Measurements from ENCODE around the gene TOP2B. TPM values are rescaled to one million over a fixed set of nuclear protein-coding genes. Genes with fewer than 3 reads are reported as not detected.

The TOP2B gene
- total and polyA plus RNA-seq, 4 donors: 211 to 331 (median 254) TPM

DNA sequence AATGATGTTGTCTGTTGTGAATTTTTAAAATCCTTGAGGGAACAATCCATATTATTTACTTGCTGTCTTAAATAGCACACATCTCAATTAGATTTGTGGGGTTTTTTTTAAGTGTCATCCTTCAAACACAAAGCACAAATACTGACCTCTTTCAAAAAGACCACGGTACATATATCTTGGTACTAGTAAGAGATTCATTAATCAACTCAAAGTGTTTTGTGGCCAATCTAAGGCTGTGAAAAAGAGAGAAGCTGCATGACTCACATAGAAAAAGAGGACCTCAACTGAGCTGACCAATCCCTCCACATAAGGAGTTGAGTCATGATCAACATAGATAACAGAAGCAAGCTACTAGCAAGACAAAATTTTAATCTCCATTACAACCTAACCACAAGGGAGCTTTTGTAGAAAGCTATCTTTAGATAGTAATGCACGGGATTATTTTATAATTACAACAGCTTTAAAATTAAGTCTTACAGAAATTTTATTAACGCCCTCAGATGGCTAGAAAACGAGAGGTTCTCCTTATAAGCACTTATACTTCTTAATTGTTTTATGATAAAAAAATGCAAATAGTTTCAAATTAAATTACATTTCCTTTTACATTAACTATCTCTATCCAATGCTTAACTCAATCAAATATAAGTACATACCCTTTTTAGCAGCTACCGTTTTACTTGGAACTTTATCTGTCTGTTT, 60.5 kb downstream of the TOP2B start:
- Histone ChIP-seq H3K9me3 (ENCODE audit: control insufficient read depth, insufficient read depth, low read length) (no peaks in the 10 kb centered on the region), H3K27me3 (ENCODE audit: control insufficient read depth, insufficient read depth, low read length) (no peaks in the 10 kb centered on the region), H3K4me1 (ENCODE audit: control insufficient read depth, insufficient read depth, low read length) (no peaks in the 10 kb centered on the region), H3K4me3 (ENCODE audit: low read depth, low read length) (no peak overlapping the region), H3K27ac (ENCODE audit: low read depth, low read length) (no peak overlapping the region), H3K36me3 (ENCODE audit: control insufficient read depth, insufficient read depth, low read length) (peaks cover 3% of the 10 kb centered on the region)
- WGBS (ENCODE audit: insufficient coverage): no CpG with 5 or more reads among the region's 5 CpGs
- DNase-seq (ENCODE audit: low read depth in 4 of 6, low spot score in 6 of 6): peak in 1 of 6 donors; percentile 48

DNA sequence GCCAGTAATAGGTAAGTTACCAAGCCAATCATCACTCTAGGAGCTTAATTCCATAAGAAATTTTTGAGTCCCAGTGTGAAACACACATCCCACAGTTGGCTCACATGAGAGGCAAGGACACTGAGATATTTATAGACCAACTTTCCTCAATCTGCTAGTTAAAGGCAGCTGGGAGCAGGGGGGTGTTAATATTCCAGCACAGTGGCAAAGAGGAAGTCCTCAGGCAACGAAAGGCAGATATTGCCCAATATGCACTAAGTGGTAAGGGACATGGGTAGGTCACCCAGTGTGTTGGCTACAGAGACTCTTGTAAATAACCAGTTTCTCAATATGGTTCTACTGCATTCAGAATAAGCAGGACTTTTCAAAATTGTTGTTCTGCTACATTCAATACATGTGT, 61.0 kb downstream of the TOP2B start:
- Histone ChIP-seq H3K4me3 (ENCODE audit: low read depth, low read length) (no peak overlapping the region), H3K36me3 (ENCODE audit: control insufficient read depth, insufficient read depth, low read length) (peaks cover 3% of the 10 kb centered on the region), H3K27ac (ENCODE audit: low read depth, low read length) (no peak overlapping the region), H3K27me3 (ENCODE audit: control insufficient read depth, insufficient read depth, low read length) (no peaks in the 10 kb centered on the region), H3K9me3 (ENCODE audit: control insufficient read depth, insufficient read depth, low read length) (no peaks in the 10 kb centered on the region), H3K4me1 (ENCODE audit: control insufficient read depth, insufficient read depth, low read length) (no peaks in the 10 kb centered on the region)
- no CpG with 5 or more reads among the region's 1 CpG for WGBS (ENCODE audit: insufficient coverage)
- DNase-seq (ENCODE audit: low read depth in 4 of 6, low spot score in 6 of 6): no peak

DNA sequence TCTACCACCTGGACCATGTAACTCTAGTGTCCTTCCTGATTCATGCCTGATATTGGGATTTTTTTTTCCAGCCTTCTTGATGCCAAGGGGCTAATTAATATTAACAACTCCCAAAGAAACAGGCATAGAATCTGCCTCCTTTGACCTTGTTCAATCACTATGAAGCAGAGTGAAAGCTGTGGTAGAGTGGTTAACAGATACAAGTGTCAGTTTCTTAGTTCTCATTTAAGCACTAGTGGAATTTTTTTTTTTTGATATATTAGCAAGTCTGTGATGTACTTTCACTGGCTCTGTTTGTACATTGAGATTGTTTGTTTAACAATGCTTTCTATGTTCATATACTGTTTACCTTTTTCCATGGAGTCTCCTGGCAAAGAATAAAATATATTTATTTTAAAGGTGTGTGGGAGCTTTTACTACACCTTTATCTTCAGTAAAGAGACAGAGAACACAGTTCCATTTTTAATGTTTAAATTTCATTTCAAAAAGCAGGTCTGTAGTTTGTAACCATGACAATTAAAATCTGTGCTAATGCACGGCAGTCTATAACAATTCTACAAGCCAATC, 67.1 kb downstream of the TOP2B start:
- no peaks in the 10 kb centered on the region for H3K4me1 ChIP-seq (ENCODE audit: control insufficient read depth, insufficient read depth, low read length)
- no peaks in the 10 kb centered on the region for H3K9me3 ChIP-seq (ENCODE audit: control insufficient read depth, insufficient read depth, low read length)
- no peak overlapping the region for H3K4me3 ChIP-seq (ENCODE audit: low read depth, low read length)
- DNase-seq (ENCODE audit: low read depth in 4 of 6, low spot score in 6 of 6): no peak
- no peak overlapping the region for H3K27ac ChIP-seq (ENCODE audit: low read depth, low read length)
- WGBS (ENCODE audit: insufficient coverage): no CpG with 5 or more reads among the region's 1 CpG
- H3K36me3 ChIP-seq (ENCODE audit: control insufficient read depth, insufficient read depth, low read length): no peaks in the 10 kb centered on the region
- H3K27me3 ChIP-seq (ENCODE audit: control insufficient read depth, insufficient read depth, low read length): no peaks in the 10 kb centered on the region

DNA sequence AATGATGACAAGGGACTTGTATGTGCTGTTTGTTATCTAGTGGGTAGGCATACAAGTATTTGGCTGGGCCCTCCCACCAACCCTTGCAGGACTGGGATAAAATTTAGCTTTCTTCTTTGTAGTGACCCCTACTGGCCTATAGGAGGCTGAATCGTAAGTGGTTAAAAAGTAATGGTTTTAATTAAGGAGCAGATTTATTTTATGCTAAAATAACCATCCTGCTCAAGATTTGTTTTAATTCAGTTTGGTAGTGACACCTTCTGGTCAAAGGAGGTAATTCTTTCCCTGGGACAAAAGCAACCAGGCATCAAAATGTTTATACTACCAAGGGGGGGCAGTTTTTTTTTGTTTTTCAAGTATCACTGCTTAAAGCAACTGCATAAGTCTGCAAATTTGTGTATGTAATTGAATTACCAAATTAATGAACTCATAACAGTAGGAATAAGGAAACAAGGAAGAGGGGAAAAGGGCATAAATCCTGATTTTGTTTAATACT, 70.7 kb downstream of the TOP2B start:
- Histone ChIP-seq H3K9me3 (ENCODE audit: control insufficient read depth, insufficient read depth, low read length) (no peaks in the 10 kb centered on the region), H3K27ac (ENCODE audit: low read depth, low read length) (no peak overlapping the region), H3K27me3 (ENCODE audit: control insufficient read depth, insufficient read depth, low read length) (no peaks in the 10 kb centered on the region), H3K4me1 (ENCODE audit: control insufficient read depth, insufficient read depth, low read length) (no peaks in the 10 kb centered on the region), H3K36me3 (ENCODE audit: control insufficient read depth, insufficient read depth, low read length) (no peaks in the 10 kb centered on the region), H3K4me3 (ENCODE audit: low read depth, low read length) (no peak overlapping the region)
- DNase-seq (ENCODE audit: low read depth in 4 of 6, low spot score in 6 of 6): peak; percentile 45 to 91 (median 56)
- no CpG with 5 or more reads among the region's 1 CpG for WGBS (ENCODE audit: insufficient coverage)

DNA sequence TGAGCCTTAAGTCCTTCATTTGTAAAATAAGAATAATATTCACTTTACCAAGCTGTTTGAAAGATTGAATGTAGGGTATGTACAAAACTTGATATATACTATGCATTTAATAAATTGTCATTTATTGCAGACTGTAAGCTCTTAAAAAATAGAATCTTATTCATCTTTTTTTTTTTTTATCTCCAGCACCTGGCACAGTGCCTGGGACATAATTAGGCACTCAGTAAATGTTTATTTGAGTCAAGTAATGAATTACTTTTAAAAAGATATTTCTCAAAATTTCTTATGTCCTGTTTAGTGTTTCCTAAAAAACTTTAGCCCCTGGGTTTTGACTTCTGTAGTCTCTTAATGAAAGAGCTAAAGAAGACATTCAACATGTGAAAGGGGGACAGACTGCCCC, 71.7 kb downstream of the TOP2B start:
- Histone ChIP-seq H3K27me3 (ENCODE audit: control insufficient read depth, insufficient read depth, low read length) (no peaks in the 10 kb centered on the region), H3K9me3 (ENCODE audit: control insufficient read depth, insufficient read depth, low read length) (no peaks in the 10 kb centered on the region), H3K4me3 (ENCODE audit: low read depth, low read length) (no peak overlapping the region), H3K27ac (ENCODE audit: low read depth, low read length) (no peak overlapping the region), H3K4me1 (ENCODE audit: control insufficient read depth, insufficient read depth, low read length) (no peaks in the 10 kb centered on the region), H3K36me3 (ENCODE audit: control insufficient read depth, insufficient read depth, low read length) (no peaks in the 10 kb centered on the region)
- DNase-seq (ENCODE audit: low read depth in 4 of 6, low spot score in 6 of 6): no peak

DNA sequence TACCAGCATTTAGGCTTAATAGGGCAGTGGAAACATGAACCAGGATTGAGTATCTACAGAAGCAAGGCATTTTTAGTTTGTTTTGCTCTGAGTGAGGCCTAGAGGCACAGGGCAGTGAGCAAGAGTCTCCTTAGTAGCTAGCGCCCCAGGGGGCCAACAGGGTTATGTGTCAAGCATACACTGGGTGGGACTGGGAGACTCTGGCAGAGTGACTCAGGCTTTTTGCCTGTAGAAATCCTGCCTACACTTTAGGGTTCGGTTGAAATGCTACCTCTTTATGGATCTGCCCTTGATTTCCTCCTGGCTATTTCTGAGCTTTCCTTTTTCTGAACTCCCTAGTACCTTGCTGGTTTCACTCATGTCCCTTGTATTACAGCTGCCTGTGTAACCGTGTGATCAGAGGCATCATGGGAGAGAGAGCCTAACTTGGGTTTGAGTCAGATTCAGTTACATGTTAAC, 72.2 kb downstream of the TOP2B start:
- Histone ChIP-seq H3K4me1 (ENCODE audit: control insufficient read depth, insufficient read depth, low read length) (no peaks in the 10 kb centered on the region), H3K27ac (ENCODE audit: low read depth, low read length) (no peak overlapping the region), H3K27me3 (ENCODE audit: control insufficient read depth, insufficient read depth, low read length) (no peaks in the 10 kb centered on the region), H3K9me3 (ENCODE audit: control insufficient read depth, insufficient read depth, low read length) (no peaks in the 10 kb centered on the region), H3K36me3 (ENCODE audit: control insufficient read depth, insufficient read depth, low read length) (no peaks in the 10 kb centered on the region), H3K4me3 (ENCODE audit: low read depth, low read length) (no peak overlapping the region)
- WGBS (ENCODE audit: insufficient coverage): 91% methylated on average over 2 of the region's 3 CpGs
- DNase-seq (ENCODE audit: low read depth in 4 of 6, low spot score in 6 of 6): peak in 1 of 6 donors; percentile 20

DNA sequence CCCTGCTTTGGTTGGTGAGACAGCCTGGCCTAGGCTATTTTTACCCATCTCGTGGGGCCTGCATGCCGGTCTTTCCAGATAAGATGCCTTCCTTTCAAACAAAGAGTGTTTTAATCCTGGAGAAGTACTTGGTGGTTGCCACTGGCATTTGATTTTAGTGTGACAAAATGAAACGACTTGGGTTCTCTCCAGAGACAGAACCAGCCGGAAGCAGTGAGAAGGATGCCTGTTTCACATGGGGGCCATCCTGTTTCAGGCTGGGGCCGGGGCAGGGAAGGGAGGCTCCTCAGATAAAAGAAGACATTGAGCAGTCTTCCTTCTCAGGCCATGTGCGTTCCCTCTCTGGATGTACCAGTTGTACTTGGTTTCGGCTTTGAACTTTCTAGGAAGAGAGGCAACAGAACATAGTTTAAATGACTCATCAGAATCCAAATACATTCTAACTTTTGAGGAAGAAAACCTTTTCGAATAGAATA, 74.9 kb downstream of the TOP2B start:
- no peaks in the 10 kb centered on the region for H3K4me1 ChIP-seq (ENCODE audit: control insufficient read depth, insufficient read depth, low read length)
- no peak overlapping the region for H3K4me3 ChIP-seq (ENCODE audit: low read depth, low read length)
- H3K36me3 ChIP-seq (ENCODE audit: control insufficient read depth, insufficient read depth, low read length): no peaks in the 10 kb centered on the region
- no peak overlapping the region for H3K27ac ChIP-seq (ENCODE audit: low read depth, low read length)
- H3K9me3 ChIP-seq (ENCODE audit: control insufficient read depth, insufficient read depth, low read length): no peaks in the 10 kb centered on the region
- 71% methylated on average over 3 of the region's 8 CpGs for WGBS (ENCODE audit: insufficient coverage)
- DNase-seq (ENCODE audit: low read depth in 4 of 6, low spot score in 6 of 6): no peak
- H3K27me3 ChIP-seq (ENCODE audit: control insufficient read depth, insufficient read depth, low read length): no peaks in the 10 kb centered on the region

DNA sequence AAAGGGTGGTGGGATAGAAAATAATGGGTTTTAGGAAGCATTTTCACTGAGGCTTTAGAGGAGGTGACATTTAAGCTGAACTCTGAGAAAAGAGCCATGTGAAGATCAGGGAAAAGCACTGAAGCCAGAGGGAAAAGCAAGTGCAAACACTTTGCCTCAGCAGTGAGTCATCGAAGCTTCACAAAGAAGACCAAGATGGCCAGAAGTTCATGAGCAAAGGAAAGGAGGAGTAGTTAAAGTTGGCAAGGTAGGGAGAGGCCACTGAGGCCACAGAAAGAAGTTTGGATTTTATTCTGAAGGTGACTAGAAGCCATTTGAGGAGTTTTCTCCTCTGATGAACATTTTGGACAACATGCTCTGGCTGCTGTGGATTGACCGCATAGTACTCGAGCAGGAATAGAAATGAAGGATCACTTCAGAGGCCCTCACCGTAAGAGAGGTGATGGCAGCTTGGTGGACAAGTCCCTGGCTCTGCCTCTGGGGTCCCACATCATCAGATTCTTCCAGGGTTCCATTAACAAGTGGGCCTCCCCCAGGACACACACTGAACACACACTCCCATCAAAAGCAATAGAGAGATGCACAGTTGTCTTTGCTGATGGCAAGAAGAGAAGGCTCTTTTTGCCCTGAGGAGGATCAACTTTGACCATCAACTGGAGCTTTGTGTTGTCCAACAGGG, 75.5 kb downstream of the TOP2B start:
- DNase-seq (ENCODE audit: low read depth in 4 of 6, low spot score in 6 of 6): no peak
- 100% methylated on average over 4 of the region's 4 CpGs for WGBS (ENCODE audit: insufficient coverage)
- no peaks in the 10 kb centered on the region for H3K27me3 ChIP-seq (ENCODE audit: control insufficient read depth, insufficient read depth, low read length)
- H3K27ac ChIP-seq (ENCODE audit: low read depth, low read length): no peak overlapping the region
- no peaks in the 10 kb centered on the region for H3K9me3 ChIP-seq (ENCODE audit: control insufficient read depth, insufficient read depth, low read length)
- H3K4me1 ChIP-seq (ENCODE audit: control insufficient read depth, insufficient read depth, low read length): no peaks in the 10 kb centered on the region
- H3K4me3 ChIP-seq (ENCODE audit: low read depth, low read length): no peak overlapping the region
- H3K36me3 ChIP-seq (ENCODE audit: control insufficient read depth, insufficient read depth, low read length): no peaks in the 10 kb centered on the region

DNA sequence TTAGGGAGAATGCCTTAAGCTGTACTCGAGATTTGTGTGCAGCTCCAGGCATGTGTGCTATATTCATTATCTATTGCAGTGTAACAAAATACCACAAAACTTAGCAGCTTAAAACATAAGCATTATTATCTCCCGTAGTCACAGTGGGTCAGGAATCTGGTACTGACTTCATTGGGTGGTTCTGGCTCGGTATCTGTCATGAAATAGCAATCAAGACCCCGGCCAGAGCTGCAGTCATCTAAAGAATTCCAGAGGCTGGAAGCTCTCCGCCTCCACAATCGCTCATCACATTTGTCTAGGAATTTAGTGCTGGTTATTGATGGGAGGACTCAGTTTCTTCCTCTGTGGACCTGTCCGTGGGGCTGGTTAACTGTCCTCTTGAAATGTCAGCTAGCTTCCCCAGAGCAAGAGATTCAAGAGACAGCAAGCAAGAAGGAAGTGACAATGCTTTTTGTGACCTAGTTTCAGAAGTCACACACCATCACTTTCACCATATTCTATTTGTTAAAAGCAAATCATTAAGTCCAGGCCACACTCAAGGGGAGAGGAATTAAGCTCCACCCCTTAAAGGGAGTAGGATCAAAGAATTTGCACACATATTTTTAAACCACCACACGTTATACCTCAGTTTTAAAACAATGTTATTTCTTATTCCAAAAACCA, 76.1 kb downstream of the TOP2B start:
- Histone ChIP-seq H3K4me3 (ENCODE audit: low read depth, low read length) (no peak overlapping the region), H3K9me3 (ENCODE audit: control insufficient read depth, insufficient read depth, low read length) (no peaks in the 10 kb centered on the region), H3K27me3 (ENCODE audit: control insufficient read depth, insufficient read depth, low read length) (no peaks in the 10 kb centered on the region), H3K4me1 (ENCODE audit: control insufficient read depth, insufficient read depth, low read length) (no peaks in the 10 kb centered on the region), H3K27ac (ENCODE audit: low read depth, low read length) (no peak overlapping the region), H3K36me3 (ENCODE audit: control insufficient read depth, insufficient read depth, low read length) (no peaks in the 10 kb centered on the region)
- no peak for DNase-seq (ENCODE audit: low read depth in 4 of 6, low spot score in 6 of 6)
- WGBS (ENCODE audit: insufficient coverage): 94% methylated on average over 6 of the region's 8 CpGs

All from spinal cord (tissue), 10 donors.